ENCODE measurements around the gene CNGA1. TPM values are rescaled to one million over a fixed set of nuclear protein-coding genes. Genes with fewer than 3 reads are reported as not detected.

The CNGA1 gene
- total and polyA plus RNA-seq, 2 donors from 2014 or later = 3.4 to 3.7 TPM

DNA sequence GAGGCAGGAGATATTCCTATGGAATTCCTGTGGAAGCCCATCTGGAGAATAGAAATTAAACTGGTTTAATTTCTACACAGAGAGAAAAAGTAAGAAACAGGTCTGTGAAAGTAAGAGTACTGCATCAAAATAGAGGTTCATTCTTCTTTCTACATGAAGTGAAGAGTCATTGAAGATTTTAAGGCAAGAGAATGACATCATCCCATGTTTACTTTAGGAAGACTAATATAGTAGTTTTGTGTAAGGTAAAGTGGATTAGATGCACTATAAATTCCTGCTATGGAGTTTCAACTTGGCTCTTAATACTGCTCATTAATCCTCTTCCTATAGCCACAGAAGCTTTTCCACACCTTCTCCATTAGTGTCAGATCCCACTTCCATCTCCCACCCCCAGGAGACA, 47.6 kb downstream of the CNGA1 start:
- Histone ChIP-seq H3K9ac (ENCODE audit: low read length in 3 of 3) (no peak overlapping the region), H3K9me3 (ENCODE audit: control insufficient read depth in 2 of 3, insufficient read depth in 1 of 3, low read length in 3 of 3) (no peaks in the 10 kb centered on the region), H3K27ac (ENCODE audit: low read depth in 2 of 2, low read length in 2 of 2) (no peak overlapping the region), H3K4me3 (ENCODE audit: low read length in 3 of 3) (no peak overlapping the region), H3K4me1 (ENCODE audit: control insufficient read depth in 2 of 3, insufficient read depth in 2 of 3, low read depth in 1 of 3, low read length in 3 of 3) (no peaks in the 10 kb centered on the region), H3K27me3 (ENCODE audit: control insufficient read depth, insufficient read depth, low read length) (no peaks in the 10 kb centered on the region), H3K36me3 (ENCODE audit: control insufficient read depth in 2 of 3, insufficient read depth in 3 of 3, low read length in 3 of 3) (no peaks in the 10 kb centered on the region)
- intact Hi-C loops (cut with DNase I) = no loop called here
- no peak for DNase-seq
- TF ChIP-seq, protein P1, sequence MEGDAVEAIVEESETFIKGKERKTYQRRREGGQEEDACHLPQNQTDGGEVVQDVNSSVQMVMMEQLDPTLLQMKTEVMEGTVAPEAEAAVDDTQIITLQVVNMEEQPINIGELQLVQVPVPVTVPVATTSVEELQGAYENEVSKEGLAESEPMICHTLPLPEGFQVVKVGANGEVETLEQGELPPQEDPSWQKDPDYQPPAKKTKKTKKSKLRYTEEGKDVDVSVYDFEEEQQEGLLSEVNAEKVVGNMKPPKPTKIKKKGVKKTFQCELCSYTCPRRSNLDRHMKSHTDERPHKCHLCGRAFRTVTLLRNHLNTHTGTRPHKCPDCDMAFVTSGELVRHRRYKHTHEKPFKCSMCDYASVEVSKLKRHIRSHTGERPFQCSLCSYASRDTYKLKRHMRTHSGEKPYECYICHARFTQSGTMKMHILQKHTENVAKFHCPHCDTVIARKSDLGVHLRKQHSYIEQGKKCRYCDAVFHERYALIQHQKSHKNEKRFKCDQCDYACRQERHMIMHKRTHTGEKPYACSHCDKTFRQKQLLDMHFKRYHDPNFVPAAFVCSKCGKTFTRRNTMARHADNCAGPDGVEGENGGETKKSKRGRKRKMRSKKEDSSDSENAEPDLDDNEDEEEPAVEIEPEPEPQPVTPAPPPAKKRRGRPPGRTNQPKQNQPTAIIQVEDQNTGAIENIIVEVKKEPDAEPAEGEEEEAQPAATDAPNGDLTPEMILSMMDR (IDR thresholded peaks at IDR 0.05; ENCODE audit: borderline replicate concordance, extremely low read depth, insufficient read depth) = no peak
- no peak for FAIRE-seq

DNA sequence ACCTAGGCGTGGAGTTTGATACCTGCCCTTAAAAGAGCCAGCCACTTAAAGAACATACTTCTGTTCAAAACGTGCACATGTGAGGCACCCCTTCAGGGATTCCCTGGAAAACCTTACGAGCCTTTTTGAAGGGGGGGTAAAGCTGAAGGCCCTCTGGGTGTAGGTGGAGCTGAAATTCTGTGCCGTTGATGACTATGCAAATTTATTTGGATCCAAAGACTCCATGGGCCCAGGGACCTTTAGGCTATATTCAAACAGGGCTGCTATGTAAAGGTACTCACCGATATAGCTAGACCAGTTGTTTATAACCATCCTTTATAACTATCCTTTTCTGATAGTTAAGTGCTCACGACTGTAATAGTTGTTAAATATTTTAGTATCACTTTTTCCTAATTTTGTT, 61.8 kb downstream of the CNGA1 start:
- Histone ChIP-seq H3K9ac (ENCODE audit: low read length in 3 of 3) (no peak overlapping the region), H3K9me3 (ENCODE audit: control insufficient read depth in 2 of 3, insufficient read depth in 1 of 3, low read length in 3 of 3) (no peaks in the 10 kb centered on the region), H3K4me1 (ENCODE audit: control insufficient read depth in 2 of 3, insufficient read depth in 2 of 3, low read depth in 1 of 3, low read length in 3 of 3) (no peaks in the 10 kb centered on the region), H3K4me3 (ENCODE audit: low read length in 3 of 3) (no peak overlapping the region), H3K36me3 (ENCODE audit: control insufficient read depth in 2 of 3, insufficient read depth in 3 of 3, low read length in 3 of 3) (no peaks in the 10 kb centered on the region), H3K27me3 (ENCODE audit: control insufficient read depth, insufficient read depth, low read length) (no peaks in the 10 kb centered on the region), H3K27ac (ENCODE audit: low read depth in 2 of 2, low read length in 2 of 2) (no peak overlapping the region)
- intact Hi-C loops (cut with DNase I) = no loop called here
- DNase-seq = no peak
- no peak for FAIRE-seq
- TF ChIP-seq, protein P1 (IDR thresholded peaks at IDR 0.05; ENCODE audit: borderline replicate concordance, extremely low read depth, insufficient read depth) = no peak

DNA sequence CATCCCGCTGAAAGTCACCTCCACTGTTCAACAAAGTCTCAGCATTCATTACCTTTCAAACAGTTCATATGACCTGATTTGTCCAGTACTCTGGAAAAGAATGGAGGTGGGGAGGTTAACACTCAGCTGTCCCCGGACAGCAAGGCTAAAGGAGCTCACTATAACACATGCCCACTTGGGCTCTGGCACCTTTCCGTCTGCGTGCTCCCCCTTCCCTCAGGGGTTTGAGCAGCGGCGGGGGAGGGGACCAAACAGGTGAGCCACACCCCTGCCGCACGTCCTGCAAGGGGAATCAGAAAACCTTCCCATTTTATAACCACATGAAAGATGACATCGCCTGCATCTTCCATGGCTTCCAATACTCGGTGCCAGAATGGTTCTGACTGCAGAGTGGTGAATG, 62.2 kb downstream of the CNGA1 start:
- Histone ChIP-seq H3K4me3 (ENCODE audit: low read length in 3 of 3) (no peak overlapping the region), H3K9ac (ENCODE audit: low read length in 3 of 3) (no peak overlapping the region), H3K27me3 (ENCODE audit: control insufficient read depth, insufficient read depth, low read length) (no peaks in the 10 kb centered on the region), H3K36me3 (ENCODE audit: control insufficient read depth in 2 of 3, insufficient read depth in 3 of 3, low read length in 3 of 3) (no peaks in the 10 kb centered on the region), H3K4me1 (ENCODE audit: control insufficient read depth in 2 of 3, insufficient read depth in 2 of 3, low read depth in 1 of 3, low read length in 3 of 3) (no peaks in the 10 kb centered on the region), H3K9me3 (ENCODE audit: control insufficient read depth in 2 of 3, insufficient read depth in 1 of 3, low read length in 3 of 3) (no peaks in the 10 kb centered on the region), H3K27ac (ENCODE audit: low read depth in 2 of 2, low read length in 2 of 2) (no peak overlapping the region)
- TF ChIP-seq, protein P1 (IDR thresholded peaks at IDR 0.05; ENCODE audit: borderline replicate concordance, extremely low read depth, insufficient read depth) = no peak
- DNase-seq (no peak), FAIRE-seq (no peak)
- intact Hi-C loops (cut with DNase I) = no loop called here

Data from kidney (tissue), 14 donors.